GM19035 (cell line): ENCODE results near the gene APRT.

Source experiments
- ATAC-seq: cut with Tn5 transposase; IDR thresholded peaks from one replicate; pipeline ENCODE4 v1.9.1; 2021; ENCODE audit not compliant: unreplicated experiment

Gene APRT

GRCh38 chr16:88842308-88842756, 30.6 kb upstream of the APRT start:
- no peak for ATAC-seq

GRCh38 chr16:88841521-88842307, 30.0 kb upstream of the APRT start:
- no peak for ATAC-seq

GRCh38 chr16:88840600-88841215, 29.0 kb upstream of the APRT start:
- ATAC-seq = no peak

- ATAC-seq = no peak
These were observed 28.2 kb upstream of the APRT start for GRCh38 chr16:88839745-88840599.

- no peak for ATAC-seq
These were observed 27.4 kb upstream of the APRT start for GRCh38 chr16:88839026-88839529.

GRCh38 chr16:88838566-88838965, 26.8 kb upstream of the APRT start:
- no peak for ATAC-seq

- ATAC-seq = no peak
These were observed 26.1 kb upstream of the APRT start for GRCh38 chr16:88837806-88838205.

- ATAC-seq = no peak
These were observed 25.1 kb upstream of the APRT start for GRCh38 chr16:88836791-88837190.

GRCh38 chr16:88835818-88836217, 24.1 kb upstream of the APRT start:
- ATAC-seq = no peak

- no peak for ATAC-seq
These were observed 23.7 kb upstream of the APRT start for GRCh38 chr16:88835383-88835782.

- no peak for ATAC-seq
These were observed 22.9 kb upstream of the APRT start for GRCh38 chr16:88834670-88835069.

- ATAC-seq = no peak
These were observed 21.4 kb upstream of the APRT start for GRCh38 chr16:88833086-88833485.

- no peak for ATAC-seq
These were observed 20.1 kb upstream of the APRT start for GRCh38 chr16:88831838-88832237.

- ATAC-seq = no peak
These were observed 19.1 kb upstream of the APRT start for GRCh38 chr16:88830783-88831182.

GRCh38 chr16:88830258-88830657, 18.5 kb upstream of the APRT start:
- ATAC-seq = no peak

- ATAC-seq = no peak
These were observed 17.0 kb upstream of the APRT start for GRCh38 chr16:88828711-88829110.

- ATAC-seq = no peak
These were observed 16.0 kb upstream of the APRT start for GRCh38 chr16:88827727-88828126.

- no peak for ATAC-seq
These were observed 14.5 kb upstream of the APRT start for GRCh38 chr16:88826070-88826840.

- ATAC-seq = no peak
These were observed 13.4 kb upstream of the APRT start for GRCh38 chr16:88825146-88825545.

GRCh38 chr16:88824256-88825077, 12.7 kb upstream of the APRT start:
- no peak for ATAC-seq
